ENCODE data around the gene DPYSL5.
A peak's percentile ranks its signal among the peaks of the same experiment; 100 is the strongest.

The DPYSL5 gene

DNA sequence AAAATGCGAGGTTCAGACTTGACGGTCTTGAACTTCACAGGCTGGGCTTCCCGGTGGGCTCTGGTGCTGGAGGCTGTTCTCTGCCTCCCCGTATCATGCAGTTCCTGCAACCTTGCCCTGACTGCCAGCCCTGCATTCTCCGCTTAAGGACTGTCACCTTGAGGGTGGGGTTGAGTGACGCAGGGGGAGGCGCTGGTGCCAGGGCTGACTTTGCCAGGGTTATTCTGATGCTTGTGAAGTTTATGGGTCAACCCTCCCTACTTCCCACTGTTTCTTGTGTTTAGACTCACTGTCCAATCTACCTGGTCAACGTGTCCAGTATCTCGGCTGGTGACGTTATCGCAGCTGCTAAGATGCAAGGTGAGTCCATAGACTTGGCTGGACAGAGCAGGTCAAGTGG is 85.0 kb downstream of the DPYSL5 start:
- DNase-seq (ENCODE audit: low spot score), result no peak

- DNase-seq (ENCODE audit: low spot score), result no peak
Observed at GRCh38 chr2:26933431-26934334, 85.8 kb downstream of the DPYSL5 start.

GRCh38 chr2:26934335-26934724 is 86.4 kb downstream of the DPYSL5 start:
- no peak for DNase-seq (ENCODE audit: low spot score)

GRCh38 chr2:26934985-26935384 is 87.1 kb downstream of the DPYSL5 start:
- no peak for DNase-seq (ENCODE audit: low spot score)

GRCh38 chr2:26936855-26937254 is 88.9 kb downstream of the DPYSL5 start:
- DNase-seq (ENCODE audit: low spot score), result no peak

DNA sequence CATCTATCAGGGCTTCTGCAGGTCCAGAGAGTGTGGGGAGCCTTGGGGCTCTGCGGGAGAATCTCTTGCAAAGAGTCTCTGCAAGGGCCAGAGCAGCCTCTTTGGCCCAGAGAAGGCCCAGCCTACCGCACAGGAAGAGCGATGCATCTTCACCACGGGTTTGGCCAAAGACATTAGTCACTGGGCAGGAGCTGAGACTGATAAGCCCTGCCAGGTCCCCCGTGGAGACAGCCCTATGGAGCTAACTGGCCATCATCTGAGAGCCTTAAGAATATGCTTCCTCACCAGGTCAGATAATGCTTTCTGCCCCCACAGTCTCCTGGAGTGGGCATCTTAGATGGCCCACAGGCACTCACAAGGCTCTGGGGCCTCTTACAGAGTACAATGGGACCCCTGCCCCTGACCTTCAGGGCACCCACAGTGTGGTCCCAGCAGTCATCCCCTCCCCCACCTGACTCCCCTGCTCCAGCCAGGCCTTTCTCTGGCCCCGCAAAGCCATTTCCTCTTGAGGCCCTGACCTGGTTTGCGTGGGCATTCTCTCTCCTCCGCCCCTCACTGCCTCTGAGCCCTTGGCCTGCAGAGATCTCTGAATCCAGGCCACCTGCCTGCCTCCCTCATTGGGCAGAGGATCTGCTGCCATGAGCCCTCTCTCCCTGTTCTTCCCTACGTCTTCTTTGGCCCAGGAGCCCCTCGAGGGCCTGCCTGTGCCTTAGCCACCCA is 90.6 kb downstream of the DPYSL5 start:
- DNase-seq (ENCODE audit: low spot score), result no peak

GRCh38 chr2:26940001-26940400 is 92.1 kb downstream of the DPYSL5 start:
- no peak for DNase-seq (ENCODE audit: low spot score)

DNA sequence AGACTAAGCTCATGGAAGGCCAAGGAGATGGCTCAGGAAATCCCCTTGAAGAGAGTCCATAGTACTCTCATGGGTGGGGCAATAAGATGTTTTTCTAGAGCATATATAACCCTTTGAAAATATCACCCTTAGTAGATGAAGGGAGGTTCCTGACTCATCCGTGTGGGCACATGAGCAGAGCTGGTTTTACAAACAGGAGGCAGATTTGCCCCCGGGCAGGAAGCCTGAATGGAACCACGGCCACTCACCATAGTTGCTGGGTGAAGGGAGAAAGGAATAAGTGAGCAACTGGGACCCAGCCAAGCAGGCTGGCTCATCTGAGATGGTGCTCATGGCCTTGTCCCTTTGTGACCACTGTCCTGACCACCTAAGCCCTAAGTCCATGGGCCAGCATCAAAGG is 93.6 kb downstream of the DPYSL5 start:
- DNase-seq (ENCODE audit: low spot score), result no peak

- peak; percentile 66 for DNase-seq (ENCODE audit: low spot score)
Observed at GRCh38 chr2:26942543-26943295, 94.8 kb downstream of the DPYSL5 start.

DNA sequence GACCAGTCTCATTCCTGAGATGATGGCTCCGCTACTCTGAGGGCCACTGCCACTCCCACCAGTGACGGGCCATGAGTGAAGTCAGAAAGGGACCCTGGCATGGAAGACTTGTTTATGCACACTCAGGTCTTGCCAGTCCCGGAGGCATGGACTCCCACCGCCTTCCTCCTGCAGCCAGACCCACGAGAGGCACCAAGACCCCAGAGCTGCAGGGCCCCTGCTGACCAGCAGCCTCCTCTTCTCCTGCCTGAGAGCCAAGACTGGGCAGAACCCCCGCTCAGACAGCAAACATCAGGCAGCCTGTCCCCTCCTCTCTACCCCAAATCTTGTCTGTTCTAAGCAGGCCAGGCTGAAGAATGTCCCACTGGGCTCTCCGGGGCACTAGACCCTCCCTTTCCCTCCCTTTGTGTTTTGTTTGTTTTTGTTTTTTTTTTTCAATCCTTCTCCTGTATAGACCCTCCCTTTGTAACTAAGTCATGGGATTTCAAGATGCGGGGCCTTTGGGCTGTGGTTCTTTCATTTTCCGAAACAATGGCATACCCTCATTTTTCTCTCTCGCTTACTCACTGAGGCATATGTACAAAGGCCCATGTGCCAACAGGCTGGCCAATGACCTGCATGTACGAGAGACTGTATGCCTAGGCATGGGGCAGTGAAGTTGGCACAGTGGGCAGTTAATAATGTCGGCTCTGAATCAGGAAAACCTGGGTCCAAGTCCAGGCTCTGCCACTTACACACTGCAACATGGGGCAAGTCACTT is 98.2 kb downstream of the DPYSL5 start:
- DNase-seq (ENCODE audit: low spot score), result no peak

- DNase-seq (ENCODE audit: low spot score), result no peak
Observed at GRCh38 chr2:26946841-26947784, 99.2 kb downstream of the DPYSL5 start.

DNA sequence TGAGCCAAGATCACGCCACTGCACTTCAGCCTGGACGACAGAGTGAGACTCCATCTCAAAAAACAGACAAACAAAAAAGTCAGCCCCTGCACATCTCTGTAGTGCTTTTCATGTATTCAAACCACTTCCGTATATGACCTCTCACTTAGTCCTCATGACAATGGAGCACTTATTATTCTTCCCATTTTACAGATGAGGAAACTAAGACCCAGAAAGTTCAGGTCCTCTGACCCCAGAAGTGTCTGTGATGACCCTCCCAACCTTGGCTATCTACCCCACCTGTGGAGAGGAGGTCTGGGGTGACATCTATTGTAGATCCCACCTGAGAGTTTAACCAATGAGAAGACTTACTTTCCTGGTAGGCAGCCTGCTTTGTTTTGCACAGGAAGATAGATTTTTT is 100.9 kb downstream of the DPYSL5 start:
- no peak for DNase-seq (ENCODE audit: low spot score)

DNA sequence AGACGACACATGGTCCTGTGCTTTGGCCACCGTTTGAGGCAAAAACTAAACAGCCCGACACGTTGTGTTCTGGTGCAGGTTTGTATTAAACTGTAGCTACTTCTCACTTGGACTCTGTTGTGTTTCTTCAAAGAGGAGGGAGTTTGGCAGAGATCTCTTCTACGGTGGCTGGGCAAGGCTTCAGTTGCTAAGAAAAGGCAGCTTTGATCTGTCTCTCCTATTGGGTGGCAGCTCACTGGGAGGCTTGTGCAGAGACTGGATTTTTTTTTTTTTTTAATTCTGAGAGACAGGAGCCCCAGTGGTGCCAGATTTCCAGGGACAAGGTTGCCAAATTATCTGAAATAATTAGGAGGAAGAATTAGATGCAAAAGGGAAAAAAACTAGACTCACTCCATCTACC is 102.3 kb downstream of the DPYSL5 start:
- DNase-seq (ENCODE audit: low spot score), result no peak

GRCh38 chr2:26951236-26951635 is 103.3 kb downstream of the DPYSL5 start:
- DNase-seq (ENCODE audit: low spot score), result no peak

DNA sequence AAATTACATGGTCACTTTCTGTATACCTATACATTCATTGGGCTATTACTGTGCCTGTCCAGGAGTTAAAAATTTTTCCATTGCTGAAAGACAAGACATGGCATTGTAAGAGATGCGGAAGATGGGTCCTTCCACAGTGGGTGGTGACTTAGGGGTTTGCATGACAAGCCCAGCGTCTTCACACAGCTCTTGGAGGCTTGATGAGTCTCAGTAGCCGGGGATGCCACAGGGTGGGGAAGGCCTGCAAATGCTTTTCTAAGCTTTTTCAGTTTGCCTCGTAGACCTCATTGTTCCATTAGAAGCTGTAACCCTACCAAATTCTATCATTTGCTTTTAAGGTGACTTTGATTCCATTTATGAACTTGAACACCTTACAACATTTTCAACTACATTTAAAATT is 104.4 kb downstream of the DPYSL5 start:
- DNase-seq (ENCODE audit: low spot score), result no peak

GRCh38 chr2:26954135-26954534 is 106.2 kb downstream of the DPYSL5 start:
- DNase-seq (ENCODE audit: low spot score), result no peak

GRCh38 chr2:26957041-26957440 is 109.1 kb downstream of the DPYSL5 start:
- no peak for DNase-seq (ENCODE audit: low spot score)

DNA sequence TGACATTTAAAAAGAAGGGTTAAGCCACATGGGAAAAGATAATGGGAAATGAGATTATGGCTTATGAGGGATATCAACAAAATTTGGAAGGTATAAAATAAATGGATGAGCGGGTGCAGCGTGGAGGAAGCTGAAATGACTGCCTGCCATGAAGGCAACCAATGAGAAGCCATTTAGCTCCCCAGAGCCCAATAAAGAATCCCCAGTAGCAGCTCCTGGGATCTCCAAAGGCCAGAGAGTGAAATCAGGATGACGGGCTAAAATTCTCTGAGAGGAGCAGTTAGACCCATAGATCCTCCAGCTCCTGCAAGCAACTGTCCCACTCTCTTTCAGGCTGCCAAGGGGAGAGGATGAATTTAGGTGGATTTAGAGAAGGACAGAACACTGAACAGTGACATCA is 109.6 kb downstream of the DPYSL5 start:
- DNase-seq (ENCODE audit: low spot score), result no peak

DNA sequence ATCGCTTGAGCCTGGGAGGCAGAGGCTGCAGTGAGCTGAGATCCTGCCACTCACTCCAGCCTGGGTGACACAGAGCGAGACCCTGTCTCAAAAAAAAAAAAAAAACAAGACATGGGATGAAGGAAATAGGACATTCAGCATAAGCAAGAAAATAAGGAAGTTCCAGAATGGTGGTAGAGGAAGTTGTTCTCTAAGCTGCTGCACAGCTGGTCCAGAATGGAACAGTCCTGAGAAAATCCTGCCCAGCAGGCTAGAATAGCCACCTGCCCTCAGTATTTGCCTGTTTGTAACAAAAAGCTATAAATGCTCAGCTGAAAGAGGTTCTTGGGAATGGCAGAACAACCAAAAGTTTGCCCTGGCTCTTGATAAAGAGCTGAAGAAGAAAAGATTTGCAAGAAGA is 111.4 kb downstream of the DPYSL5 start:
- no peak for DNase-seq (ENCODE audit: low spot score)

DNA sequence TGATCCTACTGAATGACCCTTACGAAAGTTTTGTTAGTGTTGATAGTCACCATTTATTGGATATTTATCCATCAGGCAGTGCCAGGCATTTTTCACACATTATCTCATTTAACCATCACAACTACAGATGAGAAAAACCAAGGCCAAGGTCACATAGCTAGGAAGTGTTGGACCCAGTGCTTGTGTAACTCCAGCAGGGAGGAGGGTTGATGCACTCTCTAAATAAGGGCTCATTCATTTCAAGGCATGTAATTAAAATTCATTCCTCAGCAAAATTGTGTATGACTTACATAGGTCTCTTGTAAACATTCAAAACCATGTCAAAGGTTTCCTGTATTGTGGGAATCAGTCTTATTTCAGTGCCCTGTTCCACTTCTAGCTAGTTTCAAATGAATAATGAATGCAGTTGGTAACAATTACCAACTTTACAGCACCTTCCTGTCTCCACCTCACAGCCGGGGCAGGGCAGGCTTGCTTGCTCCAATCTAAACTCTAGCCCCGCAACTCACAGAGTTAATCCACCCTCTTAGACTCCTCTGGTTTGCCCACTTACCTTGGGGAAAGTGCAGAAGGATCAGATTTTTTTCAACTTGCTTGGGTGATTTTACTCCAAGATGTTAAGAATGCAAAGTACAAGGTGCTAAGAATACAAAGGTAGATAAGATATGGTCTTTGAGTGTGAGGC is 116.7 kb downstream of the DPYSL5 start:
- no peak for DNase-seq (ENCODE audit: low spot score)
